Tibial artery (tissue), 4 donors: ENCODE data around the gene CYP46A1.

ENCODE experiments used
- DNase-seq, 2 donors: peaks; one replicate each; pipeline ENCODE4 v3.0.0-alpha.2; 2019
- H3K27ac ChIP-seq, 2 donors: fragments of 200-600 bp; sonication (generic) in 1 of 2; 1 replicate in 1 of 2; 2 replicates in 1 of 2; pipeline ENCODE4 v1.5.1; 2018 to 2019; ENCODE audit warnings: mild to moderate bottlenecking in 1 of 2
- H3K27me3 ChIP-seq, 2 donors: fragments of 200-600 bp; sonication (generic) in 1 of 2; one replicate each; pipeline versions ENCODE4 v1.5.1 to v1.6.0; 2016 to 2019
- H3K36me3 ChIP-seq, 3 donors: fragments of 200-600 bp; sonication (generic) in 2 of 3; one replicate each; pipeline ENCODE4 v1.5.1; 2016 to 2019; ENCODE audit warnings: mild to moderate bottlenecking in 2 of 3
- H3K4me1 ChIP-seq, 4 donors: fragments of 200-600 bp; sonication (generic) in 2 of 4; 1 replicate in 3 of 4; 2 replicates in 1 of 4; pipeline ENCODE4 v1.5.1; 2016 to 2019
- H3K4me3 ChIP-seq, 2 donors: fragments of 200-600 bp; sonication (generic) in 1 of 2; 1 replicate in 1 of 2; 2 replicates in 1 of 2; pipeline ENCODE4 v1.5.1; 2018 to 2019; ENCODE audit warnings: mild to moderate bottlenecking in 2 of 2
- H3K9me3 ChIP-seq, 3 donors: fragments of 200-600 bp; sonication (generic) in 1 of 3; one replicate each; pipeline ENCODE4 v1.5.1; 2016 to 2019
- intact Hi-C: fragments of 100-400 bp; cut with DNase I; formaldehyde crosslinking; loops from one replicate; pipeline ENCODE4 v1.15.0; 2023; ENCODE audit warnings: low total_unique reads
- TF ChIP-seq, protein P1 (sequence below), 2 experiments: fragments of 200-600 bp in 1 of 2; fragments of 450-650 bp in 1 of 2; IDR thresholded peaks; one replicate each; pipeline ENCODE4 v1.5.1; 2017 to 2019; ENCODE audit warnings: antibody characterized with exemption in 2 of 2, mild to moderate bottlenecking in 1 of 2, moderate library complexity in 1 of 2

CYP46A1 gene

GRCh38 chr14:99700379-99700778, 16.3 kb downstream of the CYP46A1 start:
- TF ChIP-seq, protein P1, sequence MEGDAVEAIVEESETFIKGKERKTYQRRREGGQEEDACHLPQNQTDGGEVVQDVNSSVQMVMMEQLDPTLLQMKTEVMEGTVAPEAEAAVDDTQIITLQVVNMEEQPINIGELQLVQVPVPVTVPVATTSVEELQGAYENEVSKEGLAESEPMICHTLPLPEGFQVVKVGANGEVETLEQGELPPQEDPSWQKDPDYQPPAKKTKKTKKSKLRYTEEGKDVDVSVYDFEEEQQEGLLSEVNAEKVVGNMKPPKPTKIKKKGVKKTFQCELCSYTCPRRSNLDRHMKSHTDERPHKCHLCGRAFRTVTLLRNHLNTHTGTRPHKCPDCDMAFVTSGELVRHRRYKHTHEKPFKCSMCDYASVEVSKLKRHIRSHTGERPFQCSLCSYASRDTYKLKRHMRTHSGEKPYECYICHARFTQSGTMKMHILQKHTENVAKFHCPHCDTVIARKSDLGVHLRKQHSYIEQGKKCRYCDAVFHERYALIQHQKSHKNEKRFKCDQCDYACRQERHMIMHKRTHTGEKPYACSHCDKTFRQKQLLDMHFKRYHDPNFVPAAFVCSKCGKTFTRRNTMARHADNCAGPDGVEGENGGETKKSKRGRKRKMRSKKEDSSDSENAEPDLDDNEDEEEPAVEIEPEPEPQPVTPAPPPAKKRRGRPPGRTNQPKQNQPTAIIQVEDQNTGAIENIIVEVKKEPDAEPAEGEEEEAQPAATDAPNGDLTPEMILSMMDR (IDR thresholded peaks at IDR 0.05), result no peak
- DNase-seq, result no peak

GRCh38 chr14:99701260-99701659, 17.2 kb downstream of the CYP46A1 start:
- H3K4me1 ChIP-seq, result no peaks in the 10 kb centered on the region
- H3K36me3 ChIP-seq, result peaks cover 0 to 10% (median 0%) of the 10 kb centered on the region in 3 donors
- H3K9me3 ChIP-seq, result peaks cover 0 to 14% (median 10%) of the 10 kb centered on the region in 3 donors
- TF ChIP-seq, protein P1 (IDR thresholded peaks at IDR 0.05), result no peak
- intact Hi-C loops, result no loop called here
- no peak for DNase-seq
- H3K4me3 ChIP-seq, result no peak overlapping the region
- no peaks in the 10 kb centered on the region for H3K27me3 ChIP-seq
- H3K27ac ChIP-seq, result no peak overlapping the region

More at GRCh38 chr14:99700379-99700778, 16.3 kb downstream of the CYP46A1 start:
- Histone ChIP-seq H3K4me3 (no peak overlapping the region), H3K27me3 (no peaks in the 10 kb centered on the region), H3K4me1 (no peaks in the 10 kb centered on the region), H3K36me3 (peaks cover 0 to 10% (median 0%) of the 10 kb centered on the region in 3 donors), H3K27ac (no peak overlapping the region), H3K9me3 (peaks cover 0 to 14% (median 10%) of the 10 kb centered on the region in 3 donors)
- intact Hi-C loops, result no loop called here

DNA sequence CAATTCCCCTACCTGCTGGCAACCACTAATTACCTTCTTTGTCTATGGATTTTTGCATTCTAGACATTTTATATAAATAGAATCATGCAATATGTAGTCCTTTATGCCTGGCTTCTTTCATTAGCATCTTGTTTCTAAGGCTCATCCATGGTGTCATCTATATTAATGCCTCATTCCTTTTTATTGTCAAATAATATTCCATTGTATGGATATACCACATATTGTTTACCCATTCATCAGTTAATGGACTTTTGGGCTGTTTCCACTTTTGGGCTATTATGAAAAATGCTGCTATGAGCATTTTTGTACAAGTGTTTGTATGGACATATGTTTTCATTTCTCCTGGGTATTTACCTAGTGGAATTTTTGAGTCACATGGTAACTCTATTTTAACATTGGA, 18.0 kb downstream of the CYP46A1 start:
- Histone ChIP-seq H3K27ac (no peak overlapping the region), H3K9me3 (peaks cover 0 to 14% (median 10%) of the 10 kb centered on the region in 3 donors), H3K4me3 (no peak overlapping the region), H3K27me3 (no peaks in the 10 kb centered on the region), H3K36me3 (peaks cover 0 to 10% (median 0%) of the 10 kb centered on the region in 3 donors), H3K4me1 (no peaks in the 10 kb centered on the region)
- TF ChIP-seq, protein P1 (IDR thresholded peaks at IDR 0.05), result no peak
- DNase-seq, result no peak
- intact Hi-C loops, result no loop called here

DNA sequence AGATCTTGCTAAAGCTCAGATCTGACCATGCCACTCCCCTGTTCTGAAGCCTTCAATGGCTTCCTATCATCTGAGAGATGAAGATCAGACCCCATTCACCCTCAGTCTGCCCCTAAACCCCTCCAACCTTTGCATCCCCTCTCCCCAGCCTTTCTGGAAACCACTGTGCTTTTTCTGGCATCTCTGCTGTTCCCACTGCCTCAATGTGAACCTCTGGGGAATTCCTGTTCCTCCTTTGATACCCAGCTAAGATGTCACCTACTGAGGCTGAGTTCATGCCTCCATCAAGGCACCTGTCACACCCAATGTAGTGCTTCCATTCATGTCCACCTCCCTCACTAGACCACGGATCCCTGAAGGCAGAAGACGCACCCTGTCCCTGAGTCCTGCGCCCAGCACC, 19.3 kb downstream of the CYP46A1 start:
- no peak overlapping the region for H3K4me3 ChIP-seq
- intact Hi-C loops, result no loop called here
- no peaks in the 10 kb centered on the region for H3K4me1 ChIP-seq
- H3K9me3 ChIP-seq, result peaks cover 0 to 14% (median 10%) of the 10 kb centered on the region in 3 donors
- TF ChIP-seq, protein P1 (IDR thresholded peaks at IDR 0.05), result no peak
- H3K27me3 ChIP-seq, result no peaks in the 10 kb centered on the region
- H3K36me3 ChIP-seq, result peaks cover 0 to 10% (median 2%) of the 10 kb centered on the region in 3 donors
- no peak overlapping the region for H3K27ac ChIP-seq
- no peak for DNase-seq

- intact Hi-C loops, result no loop called here
- no peak overlapping the region for H3K27ac ChIP-seq
Measured at GRCh38 chr14:99704037-99704436, 19.9 kb downstream of the CYP46A1 start.

More at GRCh38 chr14:99704037-99704436, 19.9 kb downstream of the CYP46A1 start:
- H3K27me3 ChIP-seq, result no peaks in the 10 kb centered on the region
- H3K36me3 ChIP-seq, result peaks cover 0 to 10% (median 4%) of the 10 kb centered on the region in 3 donors
- no peaks in the 10 kb centered on the region for H3K4me1 ChIP-seq
- H3K9me3 ChIP-seq, result peaks cover 0 to 14% (median 10%) of the 10 kb centered on the region in 3 donors
- TF ChIP-seq, protein P1 (IDR thresholded peaks at IDR 0.05), result no peak
- DNase-seq, result no peak
- H3K4me3 ChIP-seq, result no peak overlapping the region
